T1000 (cell line): ENCODE results near the gene ARID5A.
"Not testable (repeated sequence)": the region's sequence is repeated elsewhere in the genome, so short reads cannot be mapped to it uniquely, and the experiment has no call there.

Experiments used
- DNase-seq: peaks from one replicate; lab custom pipeline; 2025; ENCODE audit warnings: mixed read lengths; lab: John Stamatoyannopoulos, UW

Gene ARID5A

GRCh38 chr2:96536445-96537065 lies at the start of gene ARID5A:
ARID5A (plus strand) TSS chr2:96536752; CDS start chr2:96536827, 75 bp downstream.
- DNase-seq: peak; percentile 63

- no peak for DNase-seq
Measured at GRCh38 chr2:96489261-96489660, 47.3 kb upstream of the ARID5A start.

- no peak for DNase-seq
Measured at GRCh38 chr2:96489663-96490062, 46.9 kb upstream of the ARID5A start.

- DNase-seq: no peak
Measured at GRCh38 chr2:96491860-96492497, 44.6 kb upstream of the ARID5A start.

GRCh38 chr2:96493072-96493471 lies 43.5 kb upstream of the ARID5A start:
- DNase-seq: no peak

- DNase-seq: no peak
Measured at GRCh38 chr2:96494188-96494587, 42.4 kb upstream of the ARID5A start.

GRCh38 chr2:96495982-96496629 lies 40.4 kb upstream of the ARID5A start:
- DNase-seq: no peak

GRCh38 chr2:96498021-96498431 lies 38.5 kb upstream of the ARID5A start:
- no peak for DNase-seq

GRCh38 chr2:96498611-96499010 lies 37.9 kb upstream of the ARID5A start:
- DNase-seq: not testable (repeated sequence)

- no peak for DNase-seq
Measured at GRCh38 chr2:96499061-96499960, 37.2 kb upstream of the ARID5A start.

GRCh38 chr2:96500385-96501066 lies 36.0 kb upstream of the ARID5A start:
- no peak for DNase-seq

GRCh38 chr2:96501471-96501874 lies 35.1 kb upstream of the ARID5A start:
- no peak for DNase-seq

GRCh38 chr2:96501886-96502810 lies 34.4 kb upstream of the ARID5A start:
- no peak for DNase-seq

GRCh38 chr2:96502891-96503636 lies 33.5 kb upstream of the ARID5A start:
- no peak for DNase-seq

- DNase-seq: no peak
Measured at GRCh38 chr2:96503637-96504243, 32.8 kb upstream of the ARID5A start.

GRCh38 chr2:96505231-96505889 lies 31.2 kb upstream of the ARID5A start, which contains the start of gene NEURL3:
NEURL3 (minus strand) TSS chr2:96505357; CDS start chr2:96505286, 71 bp downstream.
- DNase-seq: no peak

- no peak for DNase-seq
Measured at GRCh38 chr2:96506016-96506906, 30.3 kb upstream of the ARID5A start.

- no peak for DNase-seq
Measured at GRCh38 chr2:96506907-96507240, 29.7 kb upstream of the ARID5A start.
